ENCODE data around the gene FADD. TPM values are rescaled to one million over a fixed set of nuclear protein-coding genes. Genes with fewer than 3 reads are reported as not detected.

Gene FADD
- polyA plus RNA-seq, 2 of the 4 experiments (the other 2 are of a cell fraction): 30.2 to 59.1 TPM

DNA sequence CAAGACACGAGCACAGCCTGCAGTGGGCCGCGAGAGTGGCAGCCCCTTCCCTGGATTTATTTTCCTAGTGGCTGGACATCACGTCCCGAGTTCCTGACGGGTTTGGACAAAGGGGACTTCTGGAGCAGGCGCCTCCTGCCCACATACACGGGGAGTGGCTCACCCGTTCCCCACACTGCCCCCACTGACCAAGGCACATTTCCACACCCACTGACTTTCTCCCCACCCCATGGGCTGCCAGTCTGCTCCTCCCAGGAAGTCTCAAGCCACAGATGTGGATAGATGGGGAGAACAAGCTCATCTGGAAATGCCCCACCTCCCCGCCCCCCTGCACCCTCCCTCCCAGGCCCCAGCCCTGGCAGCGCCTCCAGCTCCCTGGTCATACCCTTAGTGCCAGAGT is 34.0 kb upstream of the FADD start:
- CTCF ChIA-PET: interaction anchor here (1.0 kb wide), 1 partner anchor 13 kb away, joined by 3 read pairs; no protein-coding TSS in a partner anchor
- ATAC-seq (no peak), FAIRE-seq (no peak), DNase-seq (ENCODE audit: low read depth in 1 of 2, low spot score in 1 of 2) (no peak)
- no peak overlapping the region for H3K4me3 ChIP-seq
- WGBS (ENCODE audit: missing lambda C conversion rate): 83% methylated on average over 10 of the region's 11 CpGs
- H3K4me1 ChIP-seq: no peaks in the 10 kb centered on the region
- no peak overlapping the region for H3K4me2 ChIP-seq
- no peak overlapping the region for H3K27ac ChIP-seq
- POLR2A ChIA-PET: no interaction called here
- TF ChIP-seq ZC3H11A (IDR thresholded peaks at IDR 0.05) (no peak), ELK1 (IDR thresholded peaks at IDR 0.05; ENCODE audit: low read depth, low read length) (no peak)
- no peaks in the 10 kb centered on the region for H3K9me3 ChIP-seq

- TF ChIP-seq RARB (CRISPR knock-in tag; IDR thresholded peaks at IDR 0.05) (no peak), JUN (IDR thresholded peaks at IDR 0.05) (no peak)
- Histone ChIP-seq H3K9me3 (no peaks in the 10 kb centered on the region), H3K4me3 (no peak overlapping the region), H3K27ac (no peak overlapping the region), H3K4me2 (no peak overlapping the region), H3K4me1 (no peaks in the 10 kb centered on the region)
- DNase-seq (ENCODE audit: low read depth in 1 of 2, low spot score in 1 of 2) (no peak), ATAC-seq (no peak), FAIRE-seq (no peak)
- ChIA-PET POLR2A (interaction anchor here (0.6 kb wide), 1 partner anchor 33 kb away, joined by 5 read pairs; no protein-coding TSS in a partner anchor), CTCF (interaction anchor here (0.8 to 1.3 kb wide), 6 partner anchors 12 to 327 kb away, joined by 3 to 4 read pairs (median 4); no protein-coding TSS in a partner anchor)
- WGBS (ENCODE audit: missing lambda C conversion rate): 83% methylated on average over 6 of the region's 8 CpGs
Observed at GRCh38 chr11:70169632-70170031, 33.5 kb upstream of the FADD start.

DNA sequence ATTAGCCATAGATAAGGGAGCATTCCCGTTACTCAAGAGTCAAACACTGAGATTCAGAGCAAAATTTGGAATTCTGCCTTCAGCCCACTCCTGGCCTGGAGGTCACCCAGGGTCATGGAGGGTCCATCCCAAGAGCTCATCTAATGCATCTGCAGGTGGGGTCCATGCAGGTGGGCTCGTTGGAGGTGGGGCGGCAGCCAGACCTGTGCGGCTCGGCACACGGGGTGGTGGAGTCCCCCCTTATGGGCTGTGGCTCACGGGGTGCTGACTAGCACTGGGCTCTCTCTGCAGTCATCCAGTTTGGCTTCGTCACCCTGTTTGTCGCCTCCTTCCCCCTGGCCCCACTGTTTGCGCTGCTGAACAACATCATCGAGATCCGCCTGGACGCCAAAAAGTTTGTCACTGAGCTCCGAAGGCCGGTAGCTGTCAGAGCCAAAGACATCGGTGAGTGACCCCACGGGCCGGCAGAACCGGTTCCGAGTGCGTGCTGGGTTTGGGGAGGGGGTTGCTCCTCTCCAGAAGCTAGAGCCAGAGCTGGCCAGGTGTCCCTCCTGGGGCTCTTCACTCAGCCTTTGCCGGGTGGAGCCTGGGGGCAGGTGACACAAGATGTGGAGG is 32.4 kb upstream of the FADD start:
- 92% methylated on average over 11 of the region's 22 CpGs for WGBS (ENCODE audit: missing lambda C conversion rate)
- Histone ChIP-seq H3K9me3 (no peaks in the 10 kb centered on the region), H3K4me2 (no peak overlapping the region), H3K4me1 (no peaks in the 10 kb centered on the region), H3K4me3 (no peak overlapping the region), H3K27ac (no peak overlapping the region)
- TF ChIP-seq HOXB5 (CRISPR knock-in tag; IDR thresholded peaks at IDR 0.05) (no peak), EHF (CRISPR knock-in tag; IDR thresholded peaks at IDR 0.05) (no peak), CBX8 (IDR thresholded peaks at IDR 0.05) (no peak), NR3C1 (IDR thresholded peaks at IDR 0.05) (no peak), RFX5 (IDR thresholded peaks at IDR 0.05) (no peak), NFE2L2 (conservative IDR thresholded peaks at IDR 0.05; ENCODE audit: low read length) (no peak), ESRRA (IDR thresholded peaks at IDR 0.05; ENCODE audit: borderline replicate concordance, low read length) (no peak), FOXS1 (CRISPR knock-in tag; IDR thresholded peaks at IDR 0.05) (no peak)
- TF ChIP-seq, protein P1, sequence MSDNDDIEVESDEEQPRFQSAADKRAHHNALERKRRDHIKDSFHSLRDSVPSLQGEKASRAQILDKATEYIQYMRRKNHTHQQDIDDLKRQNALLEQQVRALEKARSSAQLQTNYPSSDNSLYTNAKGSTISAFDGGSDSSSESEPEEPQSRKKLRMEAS (IDR thresholded peaks at IDR 0.05): no peak
- POLR2A ChIA-PET: no interaction called here
- FAIRE-seq (no peak), DNase-seq (ENCODE audit: low read depth in 1 of 2, low spot score in 1 of 2) (no peak), ATAC-seq (no peak)
- CTCF ChIA-PET: interaction anchor here (0.9 to 1.6 kb wide), 5 partner anchors 10 to 256 kb away, joined by 3 to 7 read pairs (median 4); no protein-coding TSS in a partner anchor

GRCh38 chr11:70173018-70173417 is 30.1 kb upstream of the FADD start:
- no peak overlapping the region for H3K27ac ChIP-seq
- ChIA-PET POLR2A (no interaction called here), CTCF (interaction anchor here (0.6 to 2.4 kb wide), 6 partner anchors 10 to 258 kb away, joined by 3 to 9 read pairs (median 6); no protein-coding TSS in a partner anchor)
- H3K4me2 ChIP-seq: no peak overlapping the region
- 67% methylated on average over 4 of the region's 4 CpGs for WGBS (ENCODE audit: missing lambda C conversion rate)
- H3K4me1 ChIP-seq: no peaks in the 10 kb centered on the region
- FAIRE-seq: no peak
- no peak for TF ChIP-seq ZNF302 (CRISPR knock-in tag; IDR thresholded peaks at IDR 0.05)
- TF ChIP-seq MYC (IDR thresholded peaks at IDR 0.05; ENCODE audit: borderline replicate concordance, low read length): no peak
- no peak for TF ChIP-seq RNF2 (IDR thresholded peaks at IDR 0.05; ENCODE audit: borderline replicate concordance, low read depth)
- TF ChIP-seq HMGXB4 (CRISPR knock-in tag; IDR thresholded peaks at IDR 0.05; ENCODE audit: borderline replicate concordance): no peak
- TF ChIP-seq SMC3 (IDR thresholded peaks at IDR 0.05): no peak
- TF ChIP-seq ZSCAN20 (CRISPR knock-in tag; IDR thresholded peaks at IDR 0.05): no peak
- TF ChIP-seq, protein P2, sequence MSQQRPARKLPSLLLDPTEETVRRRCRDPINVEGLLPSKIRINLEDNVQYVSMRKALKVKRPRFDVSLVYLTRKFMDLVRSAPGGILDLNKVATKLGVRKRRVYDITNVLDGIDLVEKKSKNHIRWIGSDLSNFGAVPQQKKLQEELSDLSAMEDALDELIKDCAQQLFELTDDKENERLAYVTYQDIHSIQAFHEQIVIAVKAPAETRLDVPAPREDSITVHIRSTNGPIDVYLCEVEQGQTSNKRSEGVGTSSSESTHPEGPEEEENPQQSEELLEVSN (IDR thresholded peaks at IDR 0.05; ENCODE audit: borderline replicate concordance, low read depth): no peak
- H3K4me3 ChIP-seq: no peak overlapping the region
- no peaks in the 10 kb centered on the region for H3K9me3 ChIP-seq
- DNase-seq (ENCODE audit: low read depth in 1 of 2, low spot score in 1 of 2): no peak
- no peak for ATAC-seq

Measured in A549 (cell line).